ENCODE results near the gene COA6.

Gene COA6

GRCh38 chr1:234342774-234343173 is 30.5 kb upstream of the COA6 start:
- H3K4me3 ChIP-seq (replicated peaks; ENCODE audit: insufficient read depth, low read length): no peak overlapping the region
- TF ChIP-seq CTCF (IDR thresholded peaks at IDR 0.05; ENCODE audit: insufficient read depth, low read length) (no peak), REST (IDR thresholded peaks at IDR 0.05; ENCODE audit: insufficient replicate concordance, low read depth) (no peak), SPI1 (IDR thresholded peaks at IDR 0.05; ENCODE audit: borderline replicate concordance, low read depth) (no peak), POLR2AphosphoS5 (IDR thresholded peaks at IDR 0.05; ENCODE audit: low read depth) (no peak), GABPA (IDR thresholded peaks at IDR 0.05; ENCODE audit: low read depth) (no peak)
- DNase-seq (ENCODE audit: low read depth in 1 of 2, low spot score in 1 of 2): no peak
- no peak overlapping the region for H3K27ac ChIP-seq (replicated peaks)
- no peaks in the 10 kb centered on the region for H3K27me3 ChIP-seq (ENCODE audit: insufficient read depth, poor library complexity, severe bottlenecking)

- no peak overlapping the region for H3K4me3 ChIP-seq (replicated peaks; ENCODE audit: insufficient read depth, low read length)
- H3K27ac ChIP-seq (replicated peaks): no peak overlapping the region
- DNase-seq (ENCODE audit: low read depth in 1 of 2, low spot score in 1 of 2): no peak
- H3K27me3 ChIP-seq (ENCODE audit: insufficient read depth, poor library complexity, severe bottlenecking): no peaks in the 10 kb centered on the region
- TF ChIP-seq REST (IDR thresholded peaks at IDR 0.05; ENCODE audit: insufficient replicate concordance, low read depth): no peak
- no peak for TF ChIP-seq POLR2AphosphoS5 (IDR thresholded peaks at IDR 0.05; ENCODE audit: low read depth)
- no peak for TF ChIP-seq SPI1 (IDR thresholded peaks at IDR 0.05; ENCODE audit: borderline replicate concordance, low read depth)
- TF ChIP-seq GABPA (IDR thresholded peaks at IDR 0.05; ENCODE audit: low read depth): no peak
- TF ChIP-seq CTCF (IDR thresholded peaks at IDR 0.05; ENCODE audit: insufficient read depth, low read length): no peak
Measured at GRCh38 chr1:234345237-234345636, 28.0 kb upstream of the COA6 start.

GRCh38 chr1:234348964-234349363 is 24.3 kb upstream of the COA6 start:
- TF ChIP-seq POLR2AphosphoS5 (IDR thresholded peaks at IDR 0.05; ENCODE audit: low read depth) (no peak), REST (IDR thresholded peaks at IDR 0.05; ENCODE audit: insufficient replicate concordance, low read depth) (no peak), GABPA (IDR thresholded peaks at IDR 0.05; ENCODE audit: low read depth) (no peak), SPI1 (IDR thresholded peaks at IDR 0.05; ENCODE audit: borderline replicate concordance, low read depth) (no peak), CTCF (IDR thresholded peaks at IDR 0.05; ENCODE audit: insufficient read depth, low read length) (no peak)
- Histone ChIP-seq H3K4me3 (replicated peaks; ENCODE audit: insufficient read depth, low read length) (no peak overlapping the region), H3K27ac (replicated peaks) (no peak overlapping the region), H3K27me3 (ENCODE audit: insufficient read depth, poor library complexity, severe bottlenecking) (no peaks in the 10 kb centered on the region)
- no peak for DNase-seq (ENCODE audit: low read depth in 1 of 2, low spot score in 1 of 2)

All from HL-60 (cell line).